Osteoblast (primary cell): ENCODE measurements around the gene FAM156A. TPM values are rescaled to one million over a fixed set of nuclear protein-coding genes. Genes with fewer than 3 reads are reported as not detected.
A peak's percentile ranks its signal among the peaks of the same experiment; 100 is the strongest.

Source experiments
- DNase-seq: peaks from one replicate; pipeline ENCODE4 v3.0.0; 2011; ENCODE audit warnings: low spot score, mixed read lengths; ENCODE audit not compliant: insufficient read length; ENCODE audit errors: missing footprints
- H2AFZ ChIP-seq: 2 replicates; pipeline ENCODE4 v1.6.0; 2011; ENCODE audit warnings: mild to moderate bottlenecking, low read length
- H3K27ac ChIP-seq: 2 replicates; pipeline ENCODE4 v1.5.1; 2011; ENCODE audit warnings: mild to moderate bottlenecking, low read depth, low read length, moderate library complexity
- H3K27me3 ChIP-seq: 2 replicates; pipeline ENCODE4 v1.6.0; 2012; ENCODE audit warnings: mild to moderate bottlenecking, control low read depth, inconsistent platforms, low read length, moderate library complexity; ENCODE audit not compliant: insufficient read depth
- H3K36me3 ChIP-seq: 2 replicates; pipeline ENCODE4 v1.5.1; 2011; ENCODE audit warnings: mild to moderate bottlenecking, low read length, control low read depth, moderate library complexity; ENCODE audit not compliant: insufficient read depth
- H3K4me1 ChIP-seq: 2 replicates; pipeline ENCODE4 v1.5.1; 2011; ENCODE audit warnings: mild to moderate bottlenecking, low read length, control low read depth, moderate library complexity; ENCODE audit not compliant: insufficient read depth
- H3K4me2 ChIP-seq: 2 replicates; pipeline ENCODE4 v1.6.0; 2011; ENCODE audit warnings: mild to moderate bottlenecking, low read length; ENCODE audit not compliant: insufficient read depth
- H3K4me3 ChIP-seq: fragments of 200-600 bp; sonication (generic); 3 replicates; pipeline ENCODE4 v1.5.1; 2012; ENCODE audit warnings: mild to moderate bottlenecking, low read length, inconsistent platforms; ENCODE audit not compliant: insufficient read depth
- H3K79me2 ChIP-seq: 2 replicates; pipeline ENCODE4 v1.6.0; 2012; ENCODE audit warnings: mild to moderate bottlenecking, low read length, control low read depth, inconsistent platforms; ENCODE audit not compliant: insufficient read depth
- H3K9me3 ChIP-seq: 2 replicates; pipeline ENCODE4 v1.5.1; 2011; ENCODE audit warnings: low read depth, low read length, control low read depth
- H4K20me1 ChIP-seq: 2 replicates; pipeline ENCODE4 v1.6.0; 2012; ENCODE audit warnings: mild to moderate bottlenecking, low read length, control low read depth; ENCODE audit not compliant: insufficient read depth
- CTCF ChIP-seq: IDR thresholded peaks from 2 replicates; pipeline ENCODE4 v1.5.1; 2011; ENCODE audit warnings: mild to moderate bottlenecking, low read depth, low read length, moderate library complexity; ENCODE audit errors: extremely low read depth
- total RNA-seq: library from RNA; depleted of rRNA; stranded (reverse); fragments of >200 nt; gene quantifications from 2 replicates; pipeline ENCODE4 v1.2.3, GENCODE V29; 2012

FAM156A gene
- total RNA-seq, 1 donor: 16.6 TPM

GRCh38 chrX:52988985-52989917 is 30.9 kb upstream of the FAM156A start:
- Histone ChIP-seq H3K27me3 (no peaks in the 10 kb centered on the region), H3K4me3 (no peak overlapping the region), H3K79me2 (peaks cover 36% of the 10 kb centered on the region), H3K36me3 (no peaks in the 10 kb centered on the region), H4K20me1 (no peaks in the 10 kb centered on the region), H3K27ac (peak overlapping the region; percentile 39), H2AFZ (no peak overlapping the region), H3K4me1 (peaks cover 16% of the 10 kb centered on the region), H3K4me2 (no peak overlapping the region), H3K9me3 (no peaks in the 10 kb centered on the region)
- DNase-seq: no peak
- TF ChIP-seq CTCF: no peak

GRCh38 chrX:52983321-52984000 is 25.1 kb upstream of the FAM156A start:
- peaks cover 25% of the 10 kb centered on the region for H3K4me1 ChIP-seq
- H2AFZ ChIP-seq: peak overlapping the region; percentile 49
- H3K27ac ChIP-seq: peak overlapping the region; percentile 42
- H3K4me2 ChIP-seq: peak overlapping the region; percentile 57
- DNase-seq: no peak
- peaks cover 37% of the 10 kb centered on the region for H3K79me2 ChIP-seq
- peaks cover 2% of the 10 kb centered on the region for H4K20me1 ChIP-seq
- no peak for TF ChIP-seq CTCF
- peak overlapping the region; percentile 42 for H3K4me3 ChIP-seq
- H3K36me3 ChIP-seq: no peaks in the 10 kb centered on the region
- no peaks in the 10 kb centered on the region for H3K27me3 ChIP-seq
- no peaks in the 10 kb centered on the region for H3K9me3 ChIP-seq

GRCh38 chrX:52979993-52980392 is 21.7 kb upstream of the FAM156A start:
- Histone ChIP-seq H3K27ac (peak overlapping the region; percentile 7), H3K4me1 (peaks cover 25% of the 10 kb centered on the region), H4K20me1 (peaks cover 2% of the 10 kb centered on the region), H3K4me3 (no peak overlapping the region), H2AFZ (no peak overlapping the region), H3K36me3 (no peaks in the 10 kb centered on the region), H3K4me2 (no peak overlapping the region), H3K27me3 (peaks cover 3% of the 10 kb centered on the region), H3K9me3 (no peaks in the 10 kb centered on the region), H3K79me2 (peaks cover 24% of the 10 kb centered on the region)
- TF ChIP-seq CTCF: no peak
- DNase-seq: no peak

- no peak for TF ChIP-seq CTCF
- Histone ChIP-seq H3K27ac (no peak overlapping the region), H3K36me3 (no peaks in the 10 kb centered on the region), H3K4me3 (no peak overlapping the region), H4K20me1 (peaks cover 2% of the 10 kb centered on the region), H2AFZ (no peak overlapping the region), H3K27me3 (peaks cover 3% of the 10 kb centered on the region), H3K4me1 (peaks cover 25% of the 10 kb centered on the region), H3K9me3 (no peaks in the 10 kb centered on the region), H3K79me2 (peaks cover 22% of the 10 kb centered on the region), H3K4me2 (no peak overlapping the region)
- no peak for DNase-seq
Measured at GRCh38 chrX:52979568-52979967, 21.2 kb upstream of the FAM156A start.
